DND-41 (cell line): Measurements from ENCODE around the gene ITIH6.

Source experiments
- ATAC-seq: fragments of 200-7000 bp; cut with Tn5 transposase; 3 replicates; pipeline ENCODE4 v1.9.1; 2021; ENCODE audit warnings: low read depth; ENCODE audit not compliant: insufficient read depth
- DNase-seq: peaks from one replicate; pipeline ENCODE4 v3.0.0-alpha.2; 2020
- H2AFZ ChIP-seq: 2 replicates; pipeline ENCODE4 v1.6.0; 2012; ENCODE audit warnings: low read depth, low read length
- H3K27ac ChIP-seq: 2 replicates; pipeline ENCODE4 v1.5.1; 2012; ENCODE audit warnings: low read length, inconsistent platforms
- H3K27me3 ChIP-seq: fragments of 200-600 bp; sonication (generic); 2 replicates; pipeline ENCODE4 v1.6.0; 2012; ENCODE audit warnings: low read length, mild to moderate bottlenecking, inconsistent platforms; ENCODE audit not compliant: insufficient read depth, poor library complexity
- H3K36me3 ChIP-seq: 2 replicates; pipeline ENCODE4 v1.5.1; 2012; ENCODE audit warnings: low read length, inconsistent platforms; ENCODE audit not compliant: insufficient read depth
- H3K4me1 ChIP-seq: 2 replicates; pipeline ENCODE4 v1.5.1; 2012; ENCODE audit warnings: mild to moderate bottlenecking, low read length; ENCODE audit not compliant: insufficient read depth
- H3K4me2 ChIP-seq: 2 replicates; pipeline ENCODE4 v1.6.0; 2012; ENCODE audit warnings: mild to moderate bottlenecking, moderate library complexity, low read length, inconsistent platforms; ENCODE audit not compliant: insufficient read depth
- H3K4me3 ChIP-seq, 2 experiments: fragments of 200-600 bp in 1 of 2; shearing (Covaris generic) in 1 of 2; 2 replicates each; pipeline ENCODE4 v1.5.1; 2012 to 2016; ENCODE audit warnings: inconsistent platforms in 2 of 2, low read length in 2 of 2, mild to moderate bottlenecking in 2 of 2, low read depth in 1 of 2, moderate library complexity in 1 of 2
- H3K79me2 ChIP-seq: 2 replicates; pipeline ENCODE4 v1.6.0; 2012; ENCODE audit warnings: low read length, inconsistent platforms; ENCODE audit not compliant: insufficient read depth
- H3K9ac ChIP-seq: 2 replicates; pipeline ENCODE4 v1.6.0; 2012; ENCODE audit warnings: low read depth, mild to moderate bottlenecking, inconsistent platforms, low read length, moderate library complexity
- H3K9me3 ChIP-seq: 2 replicates; pipeline ENCODE4 v1.5.1; 2012; ENCODE audit warnings: low read length, moderate library complexity, mild to moderate bottlenecking, inconsistent platforms; ENCODE audit not compliant: insufficient read depth, severe bottlenecking
- H4K20me1 ChIP-seq: 2 replicates; pipeline ENCODE4 v1.6.0; 2012; ENCODE audit warnings: low read length; ENCODE audit not compliant: insufficient read depth
- EZH2 ChIP-seq: IDR thresholded peaks from 3 replicates; pipeline ENCODE4 v1.6.1; 2012; ENCODE audit warnings: borderline replicate concordance, low read depth, mild to moderate bottlenecking, moderate library complexity, low read length, inconsistent platforms; ENCODE audit not compliant: severe bottlenecking
- TF ChIP-seq, protein P1 (sequence below): IDR thresholded peaks from 2 replicates; pipeline ENCODE4 v1.5.1; 2012; ENCODE audit warnings: borderline replicate concordance, low read length, moderate library complexity, mild to moderate bottlenecking; ENCODE audit not compliant: poor library complexity, severe bottlenecking; ENCODE audit errors: extremely low read depth

Gene ITIH6

DNA sequence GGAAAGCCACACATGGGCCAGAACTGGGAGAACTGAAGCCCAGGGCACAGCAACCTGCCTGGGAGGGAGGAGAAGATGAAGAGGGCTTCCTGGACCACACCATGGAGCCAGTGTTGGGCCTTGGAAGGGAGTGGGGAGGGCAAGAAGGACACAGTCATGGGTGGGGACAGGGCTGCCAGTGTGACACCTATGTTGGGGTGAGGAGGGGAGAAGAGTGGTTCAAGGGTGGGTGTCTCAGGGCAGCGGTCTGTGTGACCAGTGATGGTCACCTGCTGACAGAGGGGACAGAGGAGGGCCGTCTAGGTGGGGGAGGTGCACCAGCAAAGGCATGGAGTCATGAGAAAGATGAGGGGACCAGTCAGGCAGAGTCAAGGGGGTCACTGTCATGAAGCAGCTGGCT lies 23.3 kb upstream of the ITIH6 start:
- H3K4me1 ChIP-seq: no peaks in the 10 kb centered on the region
- no peaks in the 10 kb centered on the region for H3K36me3 ChIP-seq
- H3K4me3 ChIP-seq: no peak overlapping the region
- H4K20me1 ChIP-seq: no peaks in the 10 kb centered on the region
- no peaks in the 10 kb centered on the region for H3K27me3 ChIP-seq
- H3K4me2 ChIP-seq: no peak overlapping the region
- no peak for ATAC-seq
- H3K9me3 ChIP-seq: no peaks in the 10 kb centered on the region
- TF ChIP-seq, protein P1, sequence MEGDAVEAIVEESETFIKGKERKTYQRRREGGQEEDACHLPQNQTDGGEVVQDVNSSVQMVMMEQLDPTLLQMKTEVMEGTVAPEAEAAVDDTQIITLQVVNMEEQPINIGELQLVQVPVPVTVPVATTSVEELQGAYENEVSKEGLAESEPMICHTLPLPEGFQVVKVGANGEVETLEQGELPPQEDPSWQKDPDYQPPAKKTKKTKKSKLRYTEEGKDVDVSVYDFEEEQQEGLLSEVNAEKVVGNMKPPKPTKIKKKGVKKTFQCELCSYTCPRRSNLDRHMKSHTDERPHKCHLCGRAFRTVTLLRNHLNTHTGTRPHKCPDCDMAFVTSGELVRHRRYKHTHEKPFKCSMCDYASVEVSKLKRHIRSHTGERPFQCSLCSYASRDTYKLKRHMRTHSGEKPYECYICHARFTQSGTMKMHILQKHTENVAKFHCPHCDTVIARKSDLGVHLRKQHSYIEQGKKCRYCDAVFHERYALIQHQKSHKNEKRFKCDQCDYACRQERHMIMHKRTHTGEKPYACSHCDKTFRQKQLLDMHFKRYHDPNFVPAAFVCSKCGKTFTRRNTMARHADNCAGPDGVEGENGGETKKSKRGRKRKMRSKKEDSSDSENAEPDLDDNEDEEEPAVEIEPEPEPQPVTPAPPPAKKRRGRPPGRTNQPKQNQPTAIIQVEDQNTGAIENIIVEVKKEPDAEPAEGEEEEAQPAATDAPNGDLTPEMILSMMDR: no peak
- no peak for TF ChIP-seq EZH2
- H3K9ac ChIP-seq: no peak overlapping the region
- DNase-seq: no peak
- no peak overlapping the region for H2AFZ ChIP-seq
- H3K27ac ChIP-seq: no peak overlapping the region
- no peaks in the 10 kb centered on the region for H3K79me2 ChIP-seq

DNA sequence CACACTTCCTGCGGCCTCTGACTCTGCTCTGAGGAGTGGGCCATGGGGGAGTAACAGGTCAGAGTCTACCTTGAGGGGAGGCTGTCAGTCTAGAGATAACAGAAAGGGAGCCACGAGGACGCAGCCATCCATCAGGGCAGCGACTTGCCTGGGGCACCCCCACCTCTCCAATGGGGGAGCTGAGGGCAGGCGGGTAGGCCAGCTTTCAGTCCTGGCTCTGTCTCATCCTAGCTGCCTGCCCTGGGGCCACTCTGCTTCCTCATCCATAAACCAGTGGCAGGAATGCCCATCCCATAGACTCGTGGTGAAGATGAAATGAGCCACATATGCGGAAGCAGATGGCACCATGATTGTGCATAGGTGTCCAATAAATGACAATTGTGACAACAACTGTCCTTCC lies 22.7 kb upstream of the ITIH6 start:
- Histone ChIP-seq H3K27me3 (no peaks in the 10 kb centered on the region), H3K4me3 (no peak overlapping the region), H2AFZ (no peak overlapping the region), H3K4me1 (no peaks in the 10 kb centered on the region), H3K27ac (no peak overlapping the region), H4K20me1 (no peaks in the 10 kb centered on the region), H3K9ac (no peak overlapping the region), H3K4me2 (no peak overlapping the region), H3K79me2 (no peaks in the 10 kb centered on the region), H3K9me3 (no peaks in the 10 kb centered on the region), H3K36me3 (no peaks in the 10 kb centered on the region)
- DNase-seq (no peak), ATAC-seq (no peak)
- TF ChIP-seq EZH2: no peak
- TF ChIP-seq, protein P1: no peak

DNA sequence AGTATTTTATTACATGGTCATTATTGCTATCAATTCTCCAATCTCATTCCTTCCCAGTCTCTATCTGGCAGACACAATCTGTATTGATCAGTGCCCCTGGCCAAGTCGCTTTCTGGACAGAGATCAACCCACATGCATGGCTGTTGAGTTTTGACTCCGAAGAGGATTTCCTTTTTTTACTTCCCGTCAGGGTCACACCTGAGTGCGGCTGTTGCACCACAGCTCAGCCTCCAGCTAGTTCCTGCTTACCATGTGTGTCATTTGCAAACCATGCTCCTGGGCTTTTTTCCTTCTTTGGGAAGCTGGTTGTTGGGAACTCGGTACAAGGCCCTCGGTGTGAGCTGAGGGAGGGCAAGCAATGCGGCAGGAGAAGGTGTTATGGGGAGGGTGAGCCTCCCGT lies 21.1 kb upstream of the ITIH6 start:
- Histone ChIP-seq H3K27ac (no peak overlapping the region), H3K9me3 (no peaks in the 10 kb centered on the region), H3K27me3 (no peaks in the 10 kb centered on the region), H3K36me3 (peaks cover 13% of the 10 kb centered on the region), H3K9ac (no peak overlapping the region), H3K4me2 (no peak overlapping the region), H4K20me1 (no peaks in the 10 kb centered on the region), H3K4me1 (no peaks in the 10 kb centered on the region), H3K79me2 (no peaks in the 10 kb centered on the region), H3K4me3 (no peak overlapping the region), H2AFZ (no peak overlapping the region)
- ATAC-seq (no peak), DNase-seq (no peak)
- no peak for TF ChIP-seq EZH2
- TF ChIP-seq, protein P1: no peak

DNA sequence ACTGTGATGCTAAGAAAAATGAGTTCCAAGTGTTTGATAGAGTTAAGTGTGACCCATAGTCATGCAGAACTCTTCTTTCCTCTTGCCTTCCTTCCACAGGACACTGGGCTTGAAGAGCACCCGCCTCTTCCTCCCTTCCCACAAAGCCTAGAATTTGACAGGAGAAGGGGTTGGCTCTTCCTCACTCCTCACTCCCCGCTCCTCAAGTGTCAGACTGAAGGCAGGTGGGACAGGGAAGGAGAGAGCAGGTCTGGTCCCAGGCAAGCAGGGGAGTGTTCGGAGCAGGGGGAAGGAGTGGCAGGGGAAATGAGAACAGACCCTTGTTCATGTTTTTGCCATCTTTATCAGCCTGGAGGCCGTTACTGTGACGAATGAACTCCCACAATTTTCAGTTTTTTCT lies 20.2 kb upstream of the ITIH6 start:
- Histone ChIP-seq H3K27ac (no peak overlapping the region), H3K4me3 (no peak overlapping the region), H3K4me2 (no peak overlapping the region), H2AFZ (no peak overlapping the region), H4K20me1 (no peaks in the 10 kb centered on the region), H3K27me3 (no peaks in the 10 kb centered on the region), H3K9me3 (no peaks in the 10 kb centered on the region), H3K79me2 (no peaks in the 10 kb centered on the region), H3K36me3 (peaks cover 23% of the 10 kb centered on the region), H3K9ac (no peak overlapping the region), H3K4me1 (no peaks in the 10 kb centered on the region)
- no peak for TF ChIP-seq EZH2
- TF ChIP-seq, protein P1: no peak
- ATAC-seq: no peak
- DNase-seq: no peak
